H1 (cell line): ENCODE data around the gene JOSD2. TPM values are rescaled to one million over a fixed set of nuclear protein-coding genes. Genes with fewer than 3 reads are reported as not detected.

Source experiments
- CTCF ChIA-PET: fragments of 300-600 bp; sonication (Branson Sonifier 250); formaldehyde crosslinking; loops from one replicate; lab custom pipeline; 2021; ENCODE audit not compliant: partially characterized antibody; lab: Charles Lee
- POLR2A ChIA-PET: fragments of 300-600 bp; sonication (Branson Sonifier 250); formaldehyde crosslinking; loops from one replicate; lab custom pipeline; 2021; ENCODE audit warnings: inconsistent platforms; ENCODE audit not compliant: partially characterized antibody; lab: Charles Lee
- DNase-seq, 2 experiments: peaks; one replicate each; pipeline versions ENCODE4 v3.0.0 to v3.0.0-alpha.2; 2010 to 2022; ENCODE audit warnings: low spot score in 2 of 2, low read depth in 1 of 2, mixed read lengths in 1 of 2
- FAIRE-seq: peaks from 2 replicates; lab custom pipeline; 2011; peaks lifted over from hg19 to GRCh38; lab: Jason Lieb, UNC
- H2AFZ ChIP-seq: 2 replicates; pipeline ENCODE4 v1.8.1; 2012; ENCODE audit warnings: low read length, inconsistent platforms
- H2AK5ac ChIP-seq: 2 replicates; pipeline ENCODE4 v1.6.1; 2013; ENCODE audit warnings: low read depth, low read length
- H2BK120ac ChIP-seq: replicated peaks from 2 replicates; pipeline ENCODE3; 2013; ENCODE audit warnings: low read depth, low read length, inconsistent platforms
- H2BK12ac ChIP-seq: 2 replicates; pipeline ENCODE4 v1.6.1; 2013; ENCODE audit warnings: low read depth, low read length
- H2BK15ac ChIP-seq: 2 replicates; pipeline ENCODE4 v1.6.1; 2013; ENCODE audit warnings: low read length
- H2BK20ac ChIP-seq: 2 replicates; pipeline ENCODE4 v1.6.1; 2013; ENCODE audit warnings: low read length
- H2BK5ac ChIP-seq: 2 replicates; pipeline ENCODE4 v1.6.1; 2013; ENCODE audit warnings: low read depth, low read length
- H3K14ac ChIP-seq: 2 replicates; pipeline ENCODE4 v1.6.1; 2013; ENCODE audit warnings: inconsistent platforms; ENCODE audit not compliant: insufficient read length
- H3K18ac ChIP-seq: 2 replicates; pipeline ENCODE4 v1.6.1; 2013; ENCODE audit warnings: low read length; ENCODE audit errors: extremely low read depth
- H3K23ac ChIP-seq: 2 replicates; pipeline ENCODE4 v1.6.1; 2013; ENCODE audit warnings: inconsistent platforms; ENCODE audit not compliant: insufficient read length
- H3K23me2 ChIP-seq: 2 replicates; pipeline ENCODE4 v1.6.1; 2013; ENCODE audit warnings: low read depth, low read length
- H3K27ac ChIP-seq: 2 replicates; pipeline ENCODE4 v1.6.1; 2011; ENCODE audit warnings: low read depth, low read length, inconsistent platforms
- H3K27me3 ChIP-seq, 4 experiments: replicated peaks in 1 of 4; 1 replicate in 1 of 4; 2 replicates in 3 of 4; pipeline versions ENCODE4 v1.6.1 to v1.8.1; 2011 to 2013; ENCODE audit warnings: low read length in 3 of 4, mild to moderate bottlenecking in 3 of 4, inconsistent platforms in 2 of 4, mixed read lengths in 2 of 4, moderate library complexity in 1 of 4; ENCODE audit not compliant: control insufficient read depth in 3 of 4, insufficient read depth in 3 of 4; ENCODE audit errors: extremely low read depth in 1 of 4
- H3K36me3 ChIP-seq, 4 experiments: 2 replicates each; pipeline versions ENCODE4 v1.6.1 to v1.8.1; 2011 to 2013; ENCODE audit warnings: mild to moderate bottlenecking in 4 of 4, low read length in 3 of 4, moderate library complexity in 2 of 4, control low read depth in 1 of 4, inconsistent platforms in 1 of 4; ENCODE audit not compliant: insufficient read depth in 4 of 4, control insufficient read depth in 2 of 4
- H3K4ac ChIP-seq: replicated peaks from 2 replicates; pipeline ENCODE3; 2013; ENCODE audit warnings: low read length, low read depth, mixed read lengths, inconsistent platforms; ENCODE audit not compliant: insufficient read length
- H3K4me1 ChIP-seq, 4 experiments: replicated peaks in 1 of 4; 1 replicate in 1 of 4; 2 replicates in 3 of 4; pipeline versions ENCODE4 v1.6.1 to v1.8.1; 2011 to 2013; ENCODE audit warnings: low read length in 3 of 4, inconsistent platforms in 2 of 4, mixed read lengths in 1 of 4; ENCODE audit not compliant: insufficient read depth in 4 of 4, control insufficient read depth in 3 of 4
- H3K4me2 ChIP-seq, 2 experiments: 2 replicates each; pipeline versions ENCODE4 v1.6.1 to v1.8.1; 2011 to 2013; ENCODE audit warnings: low read depth in 2 of 2, low read length in 2 of 2, control low read depth in 1 of 2, inconsistent platforms in 1 of 2, mild to moderate bottlenecking in 1 of 2; ENCODE audit not compliant: insufficient read depth in 1 of 2
- H3K4me3 ChIP-seq, 4 experiments: fragments of 200-600, 300-600 bp in 1 of 4; sonication (generic), shearing (Covaris generic), sonication (Bioruptor Twin) in 1 of 4; 2 replicates each; pipeline versions ENCODE4 v1.5.1 to v1.8.1; 2011 to 2016; ENCODE audit warnings: low read length in 4 of 4, low read depth in 3 of 4, control low read depth in 2 of 4, inconsistent platforms in 2 of 4, mild to moderate bottlenecking in 2 of 4, mixed read lengths in 1 of 4, moderate library complexity in 1 of 4; ENCODE audit not compliant: insufficient read depth in 2 of 4; ENCODE audit errors: extremely low read depth in 1 of 4
- H3K56ac ChIP-seq: replicated peaks from 2 replicates; pipeline ENCODE3; 2013; ENCODE audit warnings: low read depth, mild to moderate bottlenecking, mixed read lengths, low read length, inconsistent platforms; ENCODE audit not compliant: insufficient read length
- H3K79me1 ChIP-seq: 2 replicates; pipeline ENCODE4 v1.6.1; 2013; ENCODE audit warnings: low read depth, low read length, control low read depth
- H3K79me2 ChIP-seq, 2 experiments: 2 replicates each; pipeline versions ENCODE4 v1.6.1 to v1.8.1; 2012 to 2013; ENCODE audit warnings: low read length in 2 of 2, mild to moderate bottlenecking in 2 of 2, inconsistent platforms in 1 of 2; ENCODE audit not compliant: insufficient read depth in 2 of 2, control insufficient read depth in 1 of 2
- H3K9ac ChIP-seq, 4 experiments: replicated peaks in 1 of 4; 1 replicate in 1 of 4; 2 replicates in 3 of 4; pipeline versions ENCODE4 v1.6.1 to v1.8.1; 2011 to 2013; ENCODE audit warnings: low read depth in 3 of 4, low read length in 3 of 4, control low read depth in 2 of 4, mild to moderate bottlenecking in 2 of 4, moderate library complexity in 2 of 4, inconsistent platforms in 1 of 4; ENCODE audit errors: extremely low read depth in 1 of 4
- H3K9me3 ChIP-seq, 2 experiments: 2 replicates each; pipeline versions ENCODE4 v1.6.1 to v1.8.1; 2012 to 2013; ENCODE audit warnings: mild to moderate bottlenecking in 2 of 2, moderate library complexity in 2 of 2, control low read depth in 1 of 2, inconsistent platforms in 1 of 2, low read depth in 1 of 2, low read length in 1 of 2, mixed read lengths in 1 of 2; ENCODE audit not compliant: insufficient read depth in 2 of 2
- H4K20me1 ChIP-seq, 2 experiments: replicated peaks in 1 of 2; 2 replicates each; pipeline versions ENCODE3 to v1.8.1; 2011 to 2013; ENCODE audit warnings: inconsistent platforms in 2 of 2, low read length in 2 of 2, mild to moderate bottlenecking in 1 of 2; ENCODE audit not compliant: insufficient read depth in 2 of 2, control insufficient read depth in 1 of 2
- H4K5ac ChIP-seq: 2 replicates; pipeline ENCODE4 v1.6.1; 2013; ENCODE audit warnings: low read length, low read depth, mixed read lengths, inconsistent platforms; ENCODE audit not compliant: insufficient read length
- H4K8ac ChIP-seq: 2 replicates; pipeline ENCODE4 v1.8.0; 2013; ENCODE audit warnings: mild to moderate bottlenecking, moderate library complexity, low read length, inconsistent platforms; ENCODE audit not compliant: insufficient read depth; ENCODE audit errors: extremely low read depth
- H4K91ac ChIP-seq: replicated peaks from 2 replicates; pipeline ENCODE3; 2013; ENCODE audit warnings: low read length, mixed read lengths, inconsistent platforms; ENCODE audit not compliant: insufficient read length
- BCL11A ChIP-seq, 2 experiments: IDR thresholded peaks; one replicate each; pipeline ENCODE4 v1.6.1; 2011; ENCODE audit warnings: low read depth in 2 of 2, low read length in 2 of 2, mild to moderate bottlenecking in 2 of 2
- CHD1 ChIP-seq: IDR thresholded peaks from 2 replicates; pipeline ENCODE4 v1.6.1; 2012; ENCODE audit warnings: low read depth, low read length, improper control_type of control experiment
- CREB1 ChIP-seq: IDR thresholded peaks from 2 replicates; pipeline ENCODE4 v1.6.1; 2012; ENCODE audit warnings: inconsistent platforms
- FOSL1 ChIP-seq: IDR thresholded peaks from 2 replicates; pipeline ENCODE4 v1.6.1; 2011; ENCODE audit warnings: mild to moderate bottlenecking, low read depth, low read length, moderate library complexity; ENCODE audit not compliant: insufficient read depth
- GABPA ChIP-seq: IDR thresholded peaks from 2 replicates; pipeline ENCODE4 v1.6.1; 2011; ENCODE audit warnings: mild to moderate bottlenecking, low read length, moderate library complexity, borderline replicate concordance; ENCODE audit not compliant: insufficient read depth
- POLR2AphosphoS5 ChIP-seq: IDR thresholded peaks from 2 replicates; pipeline ENCODE4 v1.6.1; 2011; ENCODE audit warnings: low read depth, low read length
- RAD21 ChIP-seq, 2 experiments: IDR thresholded peaks in 1 of 2; conservative IDR thresholded peaks in 1 of 2; 2 replicates each; pipeline ENCODE4 v1.6.1; 2011; ENCODE audit warnings: low read depth in 2 of 2, low read length in 2 of 2, improper control_type of control experiment in 1 of 2, inconsistent platforms in 1 of 2, mild to moderate bottlenecking in 1 of 2, moderate library complexity in 1 of 2
- RFX5 ChIP-seq: IDR thresholded peaks from 2 replicates; pipeline ENCODE4 v1.6.1; 2011; ENCODE audit warnings: low read depth, low read length, improper control_type of control experiment, borderline replicate concordance
- RXRA ChIP-seq: IDR thresholded peaks from 2 replicates; pipeline ENCODE4 v1.6.1; 2011; ENCODE audit warnings: low read depth, mild to moderate bottlenecking, low read length, moderate library complexity; ENCODE audit not compliant: insufficient read depth
- SAP30 ChIP-seq: fragments of 300-600 bp; sonication (generic); IDR thresholded peaks from 2 replicates; pipeline ENCODE4 v1.7.1; 2012; ENCODE audit warnings: low read length, moderate library complexity, mild to moderate bottlenecking, inconsistent platforms; ENCODE audit not compliant: insufficient read depth, insufficient replicate concordance
- SRF ChIP-seq: IDR thresholded peaks from 2 replicates; pipeline ENCODE4 v1.6.1; 2011; ENCODE audit warnings: mild to moderate bottlenecking, low read depth, low read length, moderate library complexity
- TAF7 ChIP-seq: optimal IDR thresholded peaks from 2 replicates; pipeline ENCODE3; 2011; ENCODE audit warnings: low read depth, mild to moderate bottlenecking, inconsistent platforms, low read length, moderate library complexity, borderline replicate concordance
- WGBS, 2 experiments: shearing (Covaris generic) in 1 of 2; methylation state at CpG; one replicate each; pipeline versions ENCODE4 v1.1.6 to v1.1.7; 2013 to 2015; ENCODE audit warnings: low lambda C conversion rate in 2 of 2, mixed read lengths in 2 of 2, inconsistent platforms in 1 of 2, low coverage in 1 of 2, missing lambda C conversion rate in 1 of 2; ENCODE audit not compliant: insufficient replicate concordance in 2 of 2, insufficient coverage in 1 of 2, insufficient read length in 1 of 2; ENCODE audit errors: extremely low coverage in 1 of 2, missing lambda C conversion rate in 1 of 2; 5-methylcytosine and 5-hydroxymethylcytosine counted together
- polyA plus RNA-seq, 7 experiments: library from polyadenylated mRNA; depleted of rRNA in 3 of 7; stranded (reverse) in 5 of 7; unstranded in 2 of 7; fragments of >200 nt in 5 of 7; fragments of 200-250 nt in 2 of 7; gene quantifications; 1 replicate in 5 of 7; 2 replicates in 1 of 7; 4 replicates in 1 of 7; pipeline versions ENCODE4 v1.2.1 to v1.2.3, GENCODE V29; 2011 to 2013; ENCODE audit warnings: missing spikeins in 2 of 7, mixed read lengths in 2 of 7
- total RNA-seq: library from RNA; stranded (reverse); fragmentation: NEBNext Ultra II Directional; extraction: Animal tissue kit (Norgen Biotek cat#: 25700); gene quantifications from 2 replicates; pipeline ENCODE4 v1.2.1, GENCODE V29; 2021

Gene JOSD2
- total and polyA plus RNA-seq, 2 of the 8 experiments (the other 6 are each of a cell fraction or from before 2014, with no cell fraction given): 1.9 to 6.6 TPM

DNA sequence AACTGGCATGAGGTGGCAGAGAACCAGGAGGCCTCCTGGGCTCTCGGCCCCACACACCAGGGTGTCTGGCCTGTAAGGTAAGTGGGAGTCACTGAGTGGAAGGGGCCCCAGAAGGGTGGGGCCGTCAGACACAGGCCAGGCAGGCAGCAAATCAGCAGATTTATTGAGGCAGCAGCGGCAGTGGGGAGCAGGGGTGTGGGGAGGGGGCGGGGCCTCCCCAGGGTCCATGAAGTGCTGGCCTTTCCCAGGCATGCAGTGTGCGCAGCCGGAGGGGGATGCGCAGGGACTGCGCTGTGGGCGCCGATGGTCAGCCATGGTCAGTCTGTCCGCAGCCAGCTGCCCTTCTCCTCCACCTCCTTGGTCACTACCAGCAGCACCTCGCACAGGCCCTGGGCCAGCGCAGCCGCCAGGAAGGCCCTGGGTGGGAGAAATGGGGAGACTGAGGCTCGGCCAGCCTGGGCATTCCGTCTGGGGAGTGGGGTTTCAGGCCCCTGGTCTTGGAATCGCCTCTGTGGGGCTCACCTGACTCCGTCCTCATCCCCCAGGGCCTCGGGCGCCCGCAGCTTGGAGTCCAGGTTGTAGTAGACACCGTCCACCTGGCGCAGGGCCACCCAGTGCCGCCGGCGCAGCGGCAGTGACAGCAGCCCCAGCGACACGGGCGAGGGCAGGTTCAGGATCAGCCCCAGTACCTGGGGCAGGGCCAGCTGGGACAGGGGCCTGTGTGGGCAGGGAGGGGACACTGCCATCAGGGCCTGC is 5.0 kb downstream of the JOSD2 start:
- H4K91ac ChIP-seq: no peak overlapping the region
- no peak overlapping the region for H3K18ac ChIP-seq
- no peak overlapping the region for H3K56ac ChIP-seq
- H2AK5ac ChIP-seq: no peak overlapping the region
- no peak overlapping the region for H3K27ac ChIP-seq
- H4K5ac ChIP-seq: no peak overlapping the region
- no peaks in the 10 kb centered on the region for H3K9me3 ChIP-seq
- H2BK12ac ChIP-seq: no peak overlapping the region
- DNase-seq (no peak), FAIRE-seq (no peak)
- no peak overlapping the region for H3K14ac ChIP-seq
- peaks cover 0 to 18% (median 12%) of the 10 kb centered on the region in 4 experiments; a peak in 6 of 7 replicates for H3K27me3 ChIP-seq
- H2BK5ac ChIP-seq: no peak overlapping the region
- no peak overlapping the region for H3K4me2 ChIP-seq
- no peak overlapping the region for H3K23ac ChIP-seq
- H3K79me2 ChIP-seq: no peaks in the 10 kb centered on the region
- POLR2A ChIA-PET: no interaction called here
- CTCF ChIA-PET: interaction anchor here (1.4 kb wide), 1 partner anchor 9 kb away, joined by 3 read pairs; no protein-coding TSS in a partner anchor
- H4K8ac ChIP-seq: no peak overlapping the region; the same call in 1 of the 2 replicates
- H2BK20ac ChIP-seq: no peak overlapping the region
- no peak overlapping the region for H2BK120ac ChIP-seq
- H2AFZ ChIP-seq: no peak overlapping the region
- H3K4ac ChIP-seq: no peak overlapping the region
- 92% methylated on average over 21 of the region's 30 CpGs; no CpG with 5 or more reads in 1 of the 2 experiments for WGBS, 2 experiments
- H3K23me2 ChIP-seq: no peaks in the 10 kb centered on the region; the same call in 1 of the 2 replicates
- peaks cover 0 to 3% (median 3%) of the 10 kb centered on the region in 4 experiments; a peak in 4 of 7 replicates for H3K4me1 ChIP-seq
- H3K4me3 ChIP-seq: no peak overlapping the region
- H3K9ac ChIP-seq: no peak overlapping the region
- H2BK15ac ChIP-seq: no peak overlapping the region
- H4K20me1 ChIP-seq: peaks cover 0 to 1% of the 10 kb centered on the region in 2 experiments
- H3K79me1 ChIP-seq: no peaks in the 10 kb centered on the region; the same call in 1 of the 2 replicates
- no peaks in the 10 kb centered on the region for H3K36me3 ChIP-seq
- TF ChIP-seq RAD21 (IDR thresholded peaks at IDR 0.05 in 1 of 2, conservative IDR thresholded peaks at IDR 0.05 in 1 of 2; ENCODE audit: low read depth in 2 of 2, low read length in 2 of 2) (no peak), POLR2AphosphoS5 (no peak), SAP30 (no peak), RFX5 (no peak), RXRA (no peak), TAF7 (no peak), SRF (no peak), GABPA (no peak), FOSL1 (no peak), BCL11A (IDR thresholded peaks at IDR 0.05; ENCODE audit: low read depth in 2 of 2, low read length in 2 of 2) (no peak), CHD1 (no peak), CREB1 (no peak)
